Ishikawa (cell line): ENCODE measurements around the gene FGD3.

ENCODE experiments used
- EP300 ChIP-seq: IDR thresholded peaks from 2 replicates; pipeline ENCODE4 v1.6.1; 2012; ENCODE audit warnings: borderline replicate concordance
- RAD21 ChIP-seq: IDR thresholded peaks from 2 replicates; pipeline ENCODE4 v1.6.1; 2012; ENCODE audit warnings: low read depth
- TAF1 ChIP-seq: IDR thresholded peaks from 2 replicates; pipeline ENCODE4 v1.6.1; 2012; ENCODE audit warnings: low read depth, mild to moderate bottlenecking
- TEAD4 ChIP-seq: IDR thresholded peaks from 2 replicates; pipeline ENCODE4 v1.6.1; 2012

DNA sequence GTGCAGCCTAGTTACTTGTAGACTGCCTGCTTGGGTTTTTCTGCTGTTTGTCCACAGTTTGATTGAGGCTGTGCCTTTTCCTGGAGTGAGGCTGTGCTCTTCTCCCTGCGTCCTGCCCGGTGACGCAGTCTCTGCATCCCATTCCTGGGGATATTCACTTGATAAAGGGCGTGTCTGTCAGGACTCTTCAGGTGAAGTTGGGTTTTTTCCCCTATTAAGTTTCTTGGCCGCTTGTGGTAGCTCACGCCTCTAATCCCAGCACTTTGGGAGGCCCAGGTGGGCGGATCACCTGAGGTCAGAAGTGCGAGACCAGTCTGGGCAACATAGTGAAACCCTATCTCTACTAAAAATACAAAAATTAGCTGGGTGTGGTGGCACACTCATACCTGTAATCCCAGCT lies 61.1 kb downstream of the FGD3 start:
- no peak for TF ChIP-seq TAF1
- no peak for TF ChIP-seq EP300
- TF ChIP-seq TEAD4, result no peak
- no peak for TF ChIP-seq RAD21
